NAMALWA (cell line): ENCODE data around the gene POLRMT.
"Not testable (repeated sequence)": the region's sequence is repeated elsewhere in the genome, so short reads cannot be mapped to it uniquely, and the experiment has no call there.

ENCODE experiments used
- DNase-seq: peaks from one replicate; pipeline ENCODE4 v3.0.0-alpha.2; 2015; ENCODE audit warnings: low spot score

The POLRMT gene

GRCh38 chr19:593055-593454 is 40.3 kb downstream of the POLRMT start:
- DNase-seq, result no peak

GRCh38 chr19:592101-592500 is 41.2 kb downstream of the POLRMT start:
- no peak for DNase-seq

GRCh38 chr19:591099-591958 is 42.0 kb downstream of the POLRMT start:
- no peak for DNase-seq

- no peak for DNase-seq
These were observed 42.6 kb downstream of the POLRMT start for GRCh38 chr19:590750-591098.

GRCh38 chr19:590396-590745 is 43.0 kb downstream of the POLRMT start:
- no peak for DNase-seq

- DNase-seq, result no peak
These were observed 43.5 kb downstream of the POLRMT start, which contains the start of gene HCN2 for GRCh38 chr19:589693-590395. Gene HCN2 (plus strand): TSS chr19:589881. CDS start chr19:589946, 65 bp downstream.

- peak; percentile 63 for DNase-seq
These were observed 44.3 kb downstream of the POLRMT start for GRCh38 chr19:588741-589692.

GRCh38 chr19:588093-588740 is 45.1 kb downstream of the POLRMT start:
- DNase-seq, result peak; percentile 78

GRCh38 chr19:585551-586110 is 47.7 kb downstream of the POLRMT start:
- no peak for DNase-seq

GRCh38 chr19:585146-585545 is 48.2 kb downstream of the POLRMT start:
- not testable (repeated sequence) for DNase-seq

- DNase-seq, result peak; percentile 74
These were observed 48.9 kb downstream of the POLRMT start for GRCh38 chr19:584240-585001.

- DNase-seq, result no peak
These were observed 49.4 kb downstream of the POLRMT start for GRCh38 chr19:583968-584239.

- DNase-seq, result no peak
These were observed 50.0 kb downstream of the POLRMT start for GRCh38 chr19:583198-583967.

GRCh38 chr19:582497-583197 is 50.7 kb downstream of the POLRMT start:
- no peak for DNase-seq

- no peak for DNase-seq
These were observed 51.8 kb downstream of the POLRMT start for GRCh38 chr19:581399-582111.

- DNase-seq, result no peak
These were observed 53.0 kb downstream of the POLRMT start for GRCh38 chr19:580274-580835.

GRCh38 chr19:579842-580155 is 53.5 kb downstream of the POLRMT start:
- no peak for DNase-seq

GRCh38 chr19:579111-579841 is 54.1 kb downstream of the POLRMT start:
- no peak for DNase-seq
